GM12801 (cell line): ENCODE data around the gene YES1.

Experiments used
- TF ChIP-seq, protein P1 (sequence below): IDR thresholded peaks from one replicate; pipeline ENCODE4 v1.5.1; 2011; ENCODE audit warnings: control low read depth; ENCODE audit not compliant: insufficient read length; ENCODE audit errors: extremely low read depth

Gene YES1

DNA sequence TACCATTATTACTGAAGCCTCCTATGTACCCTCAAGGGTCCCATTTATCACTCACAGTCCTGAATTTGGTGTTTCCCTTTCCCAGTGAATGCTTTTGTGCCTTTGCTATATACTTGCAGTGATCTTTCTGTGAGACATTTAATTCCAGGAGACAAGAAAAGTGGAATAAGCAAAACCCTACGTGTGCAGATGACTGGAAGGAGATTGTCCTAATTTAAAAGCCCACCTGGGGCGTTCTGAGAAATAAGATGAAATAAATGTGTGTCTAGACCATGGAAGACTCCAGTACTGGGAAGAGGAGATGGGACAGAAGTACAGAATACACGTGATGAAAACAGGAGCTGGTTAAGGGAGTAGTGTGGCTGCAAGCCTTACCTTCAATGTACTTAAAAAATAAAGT is 135.3 kb downstream of the YES1 start:
- TF ChIP-seq, protein P1, sequence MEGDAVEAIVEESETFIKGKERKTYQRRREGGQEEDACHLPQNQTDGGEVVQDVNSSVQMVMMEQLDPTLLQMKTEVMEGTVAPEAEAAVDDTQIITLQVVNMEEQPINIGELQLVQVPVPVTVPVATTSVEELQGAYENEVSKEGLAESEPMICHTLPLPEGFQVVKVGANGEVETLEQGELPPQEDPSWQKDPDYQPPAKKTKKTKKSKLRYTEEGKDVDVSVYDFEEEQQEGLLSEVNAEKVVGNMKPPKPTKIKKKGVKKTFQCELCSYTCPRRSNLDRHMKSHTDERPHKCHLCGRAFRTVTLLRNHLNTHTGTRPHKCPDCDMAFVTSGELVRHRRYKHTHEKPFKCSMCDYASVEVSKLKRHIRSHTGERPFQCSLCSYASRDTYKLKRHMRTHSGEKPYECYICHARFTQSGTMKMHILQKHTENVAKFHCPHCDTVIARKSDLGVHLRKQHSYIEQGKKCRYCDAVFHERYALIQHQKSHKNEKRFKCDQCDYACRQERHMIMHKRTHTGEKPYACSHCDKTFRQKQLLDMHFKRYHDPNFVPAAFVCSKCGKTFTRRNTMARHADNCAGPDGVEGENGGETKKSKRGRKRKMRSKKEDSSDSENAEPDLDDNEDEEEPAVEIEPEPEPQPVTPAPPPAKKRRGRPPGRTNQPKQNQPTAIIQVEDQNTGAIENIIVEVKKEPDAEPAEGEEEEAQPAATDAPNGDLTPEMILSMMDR: no peak

- TF ChIP-seq, protein P1: no peak
Measured at GRCh38 chr18:676069-676468, 136.0 kb downstream of the YES1 start.

DNA sequence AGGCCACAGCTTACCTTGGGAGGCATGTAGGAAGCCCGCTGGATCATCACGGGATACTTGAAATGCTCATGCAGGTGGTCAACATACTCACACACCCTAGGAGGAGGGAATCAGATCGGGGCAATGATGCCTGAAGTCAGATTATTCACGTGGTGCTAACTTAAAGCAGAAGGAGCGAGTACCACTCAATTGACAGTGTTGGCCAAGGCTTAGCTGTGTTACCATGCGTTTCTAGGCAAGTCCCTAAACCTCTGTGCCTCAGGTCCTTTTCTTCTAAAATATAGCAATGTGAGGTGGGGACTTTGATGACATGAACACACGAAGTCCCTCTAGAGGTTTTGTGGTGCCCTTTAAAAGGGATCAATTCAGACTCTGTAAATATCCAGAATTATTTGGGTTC is 136.7 kb downstream of the YES1 start:
- TF ChIP-seq, protein P1: no peak

DNA sequence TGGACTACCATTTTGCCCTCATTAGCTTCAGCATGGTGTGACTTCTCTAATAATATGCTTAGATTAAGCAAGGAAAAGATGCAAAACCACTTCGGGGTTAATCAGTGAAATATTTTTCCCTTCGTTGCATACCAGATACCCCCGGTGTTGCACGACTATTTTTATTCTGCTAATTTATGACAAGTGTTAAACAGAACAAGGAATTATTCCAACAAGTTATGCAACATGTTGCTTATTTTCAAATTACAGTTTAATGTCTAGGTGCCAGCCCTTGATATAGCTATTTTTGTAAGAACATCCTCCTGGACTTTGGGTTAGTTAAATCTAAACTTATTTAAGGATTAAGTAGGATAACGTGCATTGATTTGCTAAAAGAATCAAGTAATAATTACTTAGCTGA is 138.3 kb downstream of the YES1 start:
- TF ChIP-seq, protein P1: no peak

DNA sequence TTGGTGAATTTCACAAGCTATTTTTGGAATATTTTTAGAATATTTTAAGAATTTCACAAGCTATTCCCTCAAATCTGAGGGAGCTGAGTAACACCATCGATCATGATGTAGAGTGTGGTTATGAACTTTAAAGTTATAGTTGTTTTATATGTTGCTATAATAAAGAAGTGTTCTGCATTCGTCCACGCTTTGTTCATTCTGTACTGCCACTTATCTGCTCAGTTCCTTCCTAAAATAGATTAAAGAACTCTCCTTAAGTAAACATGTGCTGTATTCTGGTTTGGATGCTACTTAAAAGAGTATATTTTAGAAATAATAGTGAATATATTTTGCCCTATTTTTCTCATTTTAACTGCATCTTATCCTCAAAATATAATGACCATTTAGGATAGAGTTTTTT is 138.7 kb downstream of the YES1 start:
- TF ChIP-seq, protein P1: no peak
